Measurements from ENCODE around the gene ADAM12.

ADAM12 gene

GRCh38 chr10:126061526-126061925 is 326.8 kb downstream of the ADAM12 start:
- TF ChIP-seq EZH2 (IDR thresholded peaks at IDR 0.05) (no peak), FOXP2 (optimal IDR thresholded peaks at IDR 0.05; ENCODE audit: control extremely low read depth, extremely low read length, insufficient read depth) (no peak), POLR2AphosphoS5 (IDR thresholded peaks at IDR 0.05; ENCODE audit: borderline replicate concordance, low read depth, low read length) (no peak)
- H3K9ac ChIP-seq (ENCODE audit: insufficient read length) = no peak overlapping the region
- no peak overlapping the region for H3K27ac ChIP-seq
- H3K36me3 ChIP-seq (ENCODE audit: insufficient read depth, low read length) = no peaks in the 10 kb centered on the region
- no peak overlapping the region for H3K4me3 ChIP-seq
- no peak for DNase-seq (ENCODE audit: low read depth, low spot score)
- H3K9me3 ChIP-seq (ENCODE audit: low read depth, low read length) = no peaks in the 10 kb centered on the region

- Histone ChIP-seq H3K4me3 (no peak overlapping the region), H3K9ac (ENCODE audit: insufficient read length) (no peak overlapping the region), H3K36me3 (ENCODE audit: insufficient read depth, low read length) (no peaks in the 10 kb centered on the region), H3K27ac (no peak overlapping the region), H3K9me3 (ENCODE audit: low read depth, low read length) (no peaks in the 10 kb centered on the region)
- no peak for TF ChIP-seq POLR2AphosphoS5 (IDR thresholded peaks at IDR 0.05; ENCODE audit: borderline replicate concordance, low read depth, low read length)
- DNase-seq (ENCODE audit: low read depth, low spot score) = no peak
These were observed 327.9 kb downstream of the ADAM12 start for GRCh38 chr10:126060261-126060931.

- Histone ChIP-seq H3K4me3 (no peak overlapping the region), H3K9me3 (ENCODE audit: low read depth, low read length) (no peaks in the 10 kb centered on the region), H3K36me3 (ENCODE audit: insufficient read depth, low read length) (no peaks in the 10 kb centered on the region), H3K9ac (ENCODE audit: insufficient read length) (no peak overlapping the region), H3K27ac (no peak overlapping the region)
- no peak for DNase-seq (ENCODE audit: low read depth, low spot score)
- TF ChIP-seq POLR2AphosphoS5 (IDR thresholded peaks at IDR 0.05; ENCODE audit: borderline replicate concordance, low read depth, low read length) = no peak
- TF ChIP-seq FOXP2 (optimal IDR thresholded peaks at IDR 0.05; ENCODE audit: control extremely low read depth, extremely low read length, insufficient read depth) = no peak
- no peak for TF ChIP-seq EZH2 (IDR thresholded peaks at IDR 0.05)
These were observed 329.0 kb downstream of the ADAM12 start for GRCh38 chr10:126059076-126059826.

GRCh38 chr10:126058507-126058906 is 329.8 kb downstream of the ADAM12 start:
- no peak for DNase-seq (ENCODE audit: low read depth, low spot score)
- Histone ChIP-seq H3K4me3 (no peak overlapping the region), H3K36me3 (ENCODE audit: insufficient read depth, low read length) (no peaks in the 10 kb centered on the region), H3K9me3 (ENCODE audit: low read depth, low read length) (no peaks in the 10 kb centered on the region), H3K9ac (ENCODE audit: insufficient read length) (no peak overlapping the region), H3K27ac (no peak overlapping the region)
- TF ChIP-seq FOXP2 (optimal IDR thresholded peaks at IDR 0.05; ENCODE audit: control extremely low read depth, extremely low read length, insufficient read depth) (no peak), EZH2 (IDR thresholded peaks at IDR 0.05) (no peak), POLR2AphosphoS5 (IDR thresholded peaks at IDR 0.05; ENCODE audit: borderline replicate concordance, low read depth, low read length) (no peak)

GRCh38 chr10:126058104-126058503 is 330.2 kb downstream of the ADAM12 start:
- no peaks in the 10 kb centered on the region for H3K9me3 ChIP-seq (ENCODE audit: low read depth, low read length)
- no peak for TF ChIP-seq EZH2 (IDR thresholded peaks at IDR 0.05)
- TF ChIP-seq FOXP2 (optimal IDR thresholded peaks at IDR 0.05; ENCODE audit: control extremely low read depth, extremely low read length, insufficient read depth) = no peak
- TF ChIP-seq POLR2AphosphoS5 (IDR thresholded peaks at IDR 0.05; ENCODE audit: borderline replicate concordance, low read depth, low read length) = no peak
- H3K4me3 ChIP-seq = no peak overlapping the region
- no peak overlapping the region for H3K27ac ChIP-seq
- no peak overlapping the region for H3K9ac ChIP-seq (ENCODE audit: insufficient read length)
- no peaks in the 10 kb centered on the region for H3K36me3 ChIP-seq (ENCODE audit: insufficient read depth, low read length)
- DNase-seq (ENCODE audit: low read depth, low spot score) = no peak

- H3K36me3 ChIP-seq (ENCODE audit: insufficient read depth, low read length) = no peaks in the 10 kb centered on the region
- H3K4me3 ChIP-seq = no peak overlapping the region
- TF ChIP-seq POLR2AphosphoS5 (IDR thresholded peaks at IDR 0.05; ENCODE audit: borderline replicate concordance, low read depth, low read length) = no peak
- no peak for TF ChIP-seq FOXP2 (optimal IDR thresholded peaks at IDR 0.05; ENCODE audit: control extremely low read depth, extremely low read length, insufficient read depth)
- TF ChIP-seq EZH2 (IDR thresholded peaks at IDR 0.05) = no peak
- no peak overlapping the region for H3K9ac ChIP-seq (ENCODE audit: insufficient read length)
- DNase-seq (ENCODE audit: low read depth, low spot score) = no peak
- no peak overlapping the region for H3K27ac ChIP-seq
- no peaks in the 10 kb centered on the region for H3K9me3 ChIP-seq (ENCODE audit: low read depth, low read length)
These were observed 330.8 kb downstream of the ADAM12 start for GRCh38 chr10:126057494-126057893.

GRCh38 chr10:126054191-126054590 is 334.1 kb downstream of the ADAM12 start:
- Histone ChIP-seq H3K9me3 (ENCODE audit: low read depth, low read length) (no peaks in the 10 kb centered on the region), H3K27ac (no peak overlapping the region), H3K9ac (ENCODE audit: insufficient read length) (no peak overlapping the region), H3K36me3 (ENCODE audit: insufficient read depth, low read length) (no peaks in the 10 kb centered on the region), H3K4me3 (no peak overlapping the region)
- no peak for TF ChIP-seq EZH2 (IDR thresholded peaks at IDR 0.05)
- TF ChIP-seq FOXP2 (optimal IDR thresholded peaks at IDR 0.05; ENCODE audit: control extremely low read depth, extremely low read length, insufficient read depth) = no peak
- TF ChIP-seq POLR2AphosphoS5 (IDR thresholded peaks at IDR 0.05; ENCODE audit: borderline replicate concordance, low read depth, low read length) = no peak
- no peak for DNase-seq (ENCODE audit: low read depth, low spot score)

- H3K27ac ChIP-seq = no peak overlapping the region
- no peak overlapping the region for H3K9ac ChIP-seq (ENCODE audit: insufficient read length)
- no peaks in the 10 kb centered on the region for H3K9me3 ChIP-seq (ENCODE audit: low read depth, low read length)
- H3K4me3 ChIP-seq = no peak overlapping the region
- TF ChIP-seq POLR2AphosphoS5 (IDR thresholded peaks at IDR 0.05; ENCODE audit: borderline replicate concordance, low read depth, low read length) (no peak), FOXP2 (optimal IDR thresholded peaks at IDR 0.05; ENCODE audit: control extremely low read depth, extremely low read length, insufficient read depth) (no peak), EZH2 (IDR thresholded peaks at IDR 0.05) (no peak)
- no peak for DNase-seq (ENCODE audit: low read depth, low spot score)
- H3K36me3 ChIP-seq (ENCODE audit: insufficient read depth, low read length) = no peaks in the 10 kb centered on the region
These were observed 336.1 kb downstream of the ADAM12 start for GRCh38 chr10:126052171-126052570.

Data from SK-N-MC (cell line).